Astrocyte (in vitro differentiated cells and primary cell): Measurements from ENCODE around the gene DCC. TPM values are rescaled to one million over a fixed set of nuclear protein-coding genes. Genes with fewer than 3 reads are reported as not detected.

Source experiments
- DNase-seq: peaks from one replicate; pipeline ENCODE4 v3.0.0-alpha.2; 2010; ENCODE audit warnings: low read depth
- FAIRE-seq: peaks from 2 replicates; lab custom pipeline; 2011; peaks lifted over from hg19 to GRCh38; lab: Jason Lieb, UNC
- H2AFZ ChIP-seq: 2 replicates; pipeline ENCODE4 v1.6.0; 2012; ENCODE audit warnings: low read depth, low read length, inconsistent platforms
- H3K27ac ChIP-seq: 2 replicates; pipeline ENCODE4 v1.5.1; 2011; ENCODE audit warnings: low read depth, low read length, inconsistent platforms
- H3K27me3 ChIP-seq: 2 replicates; pipeline ENCODE4 v1.6.0; 2011; ENCODE audit warnings: low read length, inconsistent platforms; ENCODE audit not compliant: insufficient read depth
- H3K36me3 ChIP-seq: 2 replicates; pipeline ENCODE4 v1.5.1; 2011; ENCODE audit warnings: low read length, inconsistent platforms; ENCODE audit not compliant: insufficient read depth
- H3K4me1 ChIP-seq: 2 replicates; pipeline ENCODE4 v1.5.1; 2011; ENCODE audit warnings: low read length, inconsistent platforms; ENCODE audit not compliant: insufficient read depth
- H3K4me2 ChIP-seq: 2 replicates; pipeline ENCODE4 v1.6.0; 2012; ENCODE audit warnings: low read length, inconsistent platforms
- H3K4me3 ChIP-seq: 2 replicates; pipeline ENCODE4 v1.5.1; 2011; ENCODE audit warnings: low read depth, mild to moderate bottlenecking, low read length, inconsistent platforms; ENCODE audit not compliant: insufficient read depth
- H3K79me2 ChIP-seq: 2 replicates; pipeline ENCODE4 v1.6.0; 2012; ENCODE audit warnings: mild to moderate bottlenecking, low read length, inconsistent platforms; ENCODE audit not compliant: insufficient read depth
- H3K9ac ChIP-seq: 2 replicates; pipeline ENCODE4 v1.6.0; 2012; ENCODE audit warnings: mild to moderate bottlenecking, low read length, inconsistent platforms
- H3K9me3 ChIP-seq: 2 replicates; pipeline ENCODE4 v1.5.1; 2012; ENCODE audit warnings: low read depth, mild to moderate bottlenecking, low read length, inconsistent platforms; ENCODE audit not compliant: insufficient read depth
- H4K20me1 ChIP-seq: 2 replicates; pipeline ENCODE4 v1.6.0; 2012; ENCODE audit warnings: low read length, inconsistent platforms; ENCODE audit not compliant: insufficient read depth
- H3K27ac Mint-ChIP-seq: one replicate; pipeline ENCODE4 v1.8.0; 2021; ENCODE audit warnings: mild to moderate bottlenecking, mixed read lengths; ENCODE audit not compliant: unreplicated experiment
- H3K27me3 Mint-ChIP-seq: one replicate; pipeline ENCODE4 v1.8.0; 2021; ENCODE audit warnings: low read depth, mixed read lengths; ENCODE audit not compliant: unreplicated experiment
- H3K36me3 Mint-ChIP-seq: one replicate; pipeline ENCODE4 v1.8.0; 2021; ENCODE audit warnings: low read depth, mixed read lengths; ENCODE audit not compliant: unreplicated experiment
- H3K4me1 Mint-ChIP-seq: one replicate; pipeline ENCODE4 v1.8.0; 2021; ENCODE audit warnings: low read depth, mixed read lengths; ENCODE audit not compliant: unreplicated experiment
- H3K4me3 Mint-ChIP-seq: one replicate; pipeline ENCODE4 v1.8.0; 2021; ENCODE audit warnings: mild to moderate bottlenecking, moderate library complexity, mixed read lengths; ENCODE audit not compliant: unreplicated experiment
- H3K9me3 Mint-ChIP-seq: one replicate; pipeline ENCODE4 v1.8.0; 2021; ENCODE audit warnings: mild to moderate bottlenecking, mixed read lengths; ENCODE audit not compliant: unreplicated experiment
- CTCF ChIP-seq: IDR thresholded peaks from 2 replicates; pipeline ENCODE4 v1.5.1; 2011; ENCODE audit warnings: low read depth, mild to moderate bottlenecking, inconsistent platforms, low read length, moderate library complexity; ENCODE audit not compliant: insufficient read depth
- EZH2 ChIP-seq: IDR thresholded peaks from 2 replicates; pipeline ENCODE4 v1.6.1; 2012; ENCODE audit warnings: mild to moderate bottlenecking, low read length, inconsistent platforms; ENCODE audit not compliant: insufficient read depth
- total RNA-seq: library from RNA; stranded (reverse); gene quantifications from 2 replicates; pipeline ENCODE4 v1.2.1, GENCODE V29; 2021

The DCC gene
- total RNA-seq, 1 donor from 2014 or later, result 2.6 TPM

GRCh38 chr18:52484977-52485376 is 145.0 kb downstream of the DCC start:
- no peak overlapping the region for H2AFZ ChIP-seq
- DNase-seq (no peak), FAIRE-seq (no peak)
- H3K4me3 Mint-ChIP-seq, result no peak overlapping the region
- no peak overlapping the region for H3K27ac ChIP-seq
- H3K36me3 Mint-ChIP-seq, result no peaks in the 10 kb centered on the region
- H3K9ac ChIP-seq, result no peak overlapping the region
- no peaks in the 10 kb centered on the region for H3K4me1 ChIP-seq
- H3K4me1 Mint-ChIP-seq, result no peaks in the 10 kb centered on the region
- H3K79me2 ChIP-seq, result no peaks in the 10 kb centered on the region
- H3K9me3 ChIP-seq, result no peaks in the 10 kb centered on the region
- H3K36me3 ChIP-seq, result no peaks in the 10 kb centered on the region
- no peak overlapping the region for H3K4me3 ChIP-seq
- no peak overlapping the region for H3K4me2 ChIP-seq
- no peaks in the 10 kb centered on the region for H4K20me1 ChIP-seq
- TF ChIP-seq EZH2 (no peak), CTCF (no peak)
- H3K27ac Mint-ChIP-seq, result no peak overlapping the region
- no peaks in the 10 kb centered on the region for H3K9me3 Mint-ChIP-seq
- no peaks in the 10 kb centered on the region for H3K27me3 ChIP-seq
- no peaks in the 10 kb centered on the region for H3K27me3 Mint-ChIP-seq

- Histone ChIP-seq H3K27me3 (no peaks in the 10 kb centered on the region), H3K36me3 (no peaks in the 10 kb centered on the region), H3K79me2 (no peaks in the 10 kb centered on the region), H3K9me3 (no peaks in the 10 kb centered on the region), H3K4me1 (no peaks in the 10 kb centered on the region), H3K9ac (no peak overlapping the region), H4K20me1 (no peaks in the 10 kb centered on the region), H3K4me2 (no peak overlapping the region), H3K4me3 (no peak overlapping the region), H3K27ac (no peak overlapping the region), H2AFZ (no peak overlapping the region)
- no peak overlapping the region for H3K4me3 Mint-ChIP-seq
- no peak for TF ChIP-seq CTCF
- no peak for TF ChIP-seq EZH2
- no peaks in the 10 kb centered on the region for H3K36me3 Mint-ChIP-seq
- H3K4me1 Mint-ChIP-seq, result no peaks in the 10 kb centered on the region
- H3K27me3 Mint-ChIP-seq, result no peaks in the 10 kb centered on the region
- no peak overlapping the region for H3K27ac Mint-ChIP-seq
- FAIRE-seq (no peak), DNase-seq (no peak)
- H3K9me3 Mint-ChIP-seq, result no peaks in the 10 kb centered on the region
Observed at GRCh38 chr18:52486052-52486451, 146.1 kb downstream of the DCC start.

DNA sequence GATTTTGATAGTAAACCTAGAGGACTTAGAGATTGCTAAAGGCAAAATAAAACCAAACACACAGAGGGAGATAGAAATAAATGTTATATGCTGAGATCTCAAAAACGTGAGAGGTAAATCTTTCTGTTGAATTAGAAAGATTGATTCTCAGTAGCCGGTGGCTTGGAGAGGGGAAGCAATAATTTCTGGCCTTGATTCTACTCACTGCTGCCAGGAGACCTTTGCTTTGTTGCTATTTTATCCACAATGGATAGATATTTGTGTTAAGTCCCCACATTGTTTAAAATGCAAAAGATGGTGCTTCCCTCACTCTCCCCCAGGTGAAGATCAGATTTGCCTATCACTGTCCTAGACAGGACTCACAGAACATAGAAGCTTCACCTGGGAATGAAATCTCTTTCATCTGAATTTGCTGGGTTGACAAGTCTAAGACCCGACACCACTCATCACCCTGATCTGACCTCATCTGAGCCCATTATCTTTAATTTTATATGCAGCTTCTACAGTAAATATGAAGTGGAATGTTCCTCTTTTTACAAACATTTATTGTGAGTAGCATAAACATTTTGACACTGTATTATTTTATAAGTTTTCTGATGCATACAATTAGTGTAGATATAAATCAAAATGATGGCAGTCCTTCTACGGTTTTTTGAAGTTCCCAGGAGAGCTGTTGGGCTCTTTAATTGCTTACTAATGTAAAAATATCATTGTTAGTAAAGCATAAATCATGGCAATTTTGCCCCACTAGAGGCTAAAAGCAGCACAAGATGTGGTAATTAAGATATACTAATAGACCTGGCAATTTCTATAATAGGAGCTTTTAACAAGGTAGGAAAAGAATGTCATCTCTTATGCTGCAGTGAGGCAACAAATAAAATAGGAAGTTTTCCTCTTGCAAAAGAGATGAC is 149.7 kb downstream of the DCC start:
- H3K27me3 ChIP-seq, result no peaks in the 10 kb centered on the region
- no peaks in the 10 kb centered on the region for H3K9me3 ChIP-seq
- no peak overlapping the region for H2AFZ ChIP-seq
- H3K4me2 ChIP-seq, result no peak overlapping the region
- Mint-ChIP-seq H3K36me3 (no peaks in the 10 kb centered on the region), H3K4me3 (no peak overlapping the region), H3K4me1 (no peaks in the 10 kb centered on the region), H3K27me3 (no peaks in the 10 kb centered on the region), H3K9me3 (peaks cover 6% of the 10 kb centered on the region), H3K27ac (no peak overlapping the region)
- DNase-seq (no peak), FAIRE-seq (no peak)
- no peaks in the 10 kb centered on the region for H4K20me1 ChIP-seq
- no peaks in the 10 kb centered on the region for H3K79me2 ChIP-seq
- no peak overlapping the region for H3K9ac ChIP-seq
- H3K36me3 ChIP-seq, result no peaks in the 10 kb centered on the region
- H3K4me3 ChIP-seq, result no peak overlapping the region
- no peak overlapping the region for H3K27ac ChIP-seq
- no peak for TF ChIP-seq CTCF
- no peak for TF ChIP-seq EZH2
- no peaks in the 10 kb centered on the region for H3K4me1 ChIP-seq
